H9 (cell line): ENCODE results near the gene CHST15. TPM values are rescaled to one million over a fixed set of nuclear protein-coding genes. Genes with fewer than 3 reads are reported as not detected.
A peak's percentile ranks its signal among the peaks of the same experiment; 100 is the strongest.

Experiments
- DNase-seq: peaks from one replicate; pipeline ENCODE4 v3.0.0-alpha.2; 2017
- H2AFZ ChIP-seq: one replicate; pipeline ENCODE4 v1.6.1; 2013; ENCODE audit warnings: mild to moderate bottlenecking, low read length, control low read depth, moderate library complexity
- H2AK5ac ChIP-seq: 2 replicates; pipeline ENCODE4 v1.6.1; 2013; ENCODE audit warnings: low read length, control low read depth, mixed read lengths; ENCODE audit not compliant: insufficient read length
- H2BK120ac ChIP-seq: one replicate; pipeline ENCODE4 v1.6.1; 2013; ENCODE audit warnings: low read depth, mild to moderate bottlenecking, low read length, control low read depth, inconsistent platforms; ENCODE audit not compliant: poor library complexity, severe bottlenecking
- H2BK12ac ChIP-seq: 2 replicates; pipeline ENCODE4 v1.6.1; 2013; ENCODE audit warnings: low read length, control low read depth, mixed read lengths, low read depth; ENCODE audit not compliant: insufficient read length
- H2BK15ac ChIP-seq: 2 replicates; pipeline ENCODE4 v1.6.1; 2013; ENCODE audit warnings: low read depth, low read length, control low read depth
- H2BK20ac ChIP-seq: one replicate; pipeline ENCODE4 v1.6.1; 2013; ENCODE audit warnings: low read depth, mild to moderate bottlenecking, low read length, control low read depth, inconsistent platforms; ENCODE audit not compliant: poor library complexity, severe bottlenecking
- H2BK5ac ChIP-seq: 2 replicates; pipeline ENCODE4 v1.6.1; 2013; ENCODE audit warnings: low read length, control low read depth, mixed read lengths; ENCODE audit not compliant: insufficient read length
- H3K14ac ChIP-seq: 2 replicates; pipeline ENCODE4 v1.6.1; 2013; ENCODE audit warnings: low read length, control low read depth; ENCODE audit not compliant: insufficient read depth
- H3K18ac ChIP-seq: 2 replicates; pipeline ENCODE4 v1.6.1; 2013; ENCODE audit warnings: low read depth, mild to moderate bottlenecking, mixed read lengths, low read length, control low read depth; ENCODE audit not compliant: insufficient read length
- H3K23ac ChIP-seq: 2 replicates; pipeline ENCODE4 v1.6.1; 2013; ENCODE audit warnings: low read length, control low read depth, mixed read lengths, low read depth; ENCODE audit not compliant: insufficient read length
- H3K23me2 ChIP-seq: 2 replicates; pipeline ENCODE4 v1.6.1; 2013; ENCODE audit warnings: low read depth, mild to moderate bottlenecking, mixed read lengths, low read length, control low read depth; ENCODE audit not compliant: insufficient read length, poor library complexity, severe bottlenecking
- H3K27ac ChIP-seq: 2 replicates; pipeline ENCODE4 v1.5.1; 2013; ENCODE audit warnings: low read length, control low read depth, mixed read lengths, low read depth; ENCODE audit not compliant: insufficient read length
- H3K27me3 ChIP-seq: 2 replicates; pipeline ENCODE4 v1.6.1; 2013; ENCODE audit warnings: low read length, control low read depth, inconsistent platforms; ENCODE audit not compliant: insufficient read depth
- H3K4ac ChIP-seq: 2 replicates; pipeline ENCODE4 v1.6.1; 2013; ENCODE audit warnings: low read depth, mild to moderate bottlenecking, control low read depth, inconsistent platforms, low read length, moderate library complexity
- H3K4me1 ChIP-seq: 2 replicates; pipeline ENCODE4 v1.6.1; 2013; ENCODE audit warnings: low read length, control low read depth, inconsistent platforms; ENCODE audit not compliant: insufficient read depth
- H3K4me2 ChIP-seq: 2 replicates; pipeline ENCODE4 v1.6.1; 2013; ENCODE audit warnings: low read length, control low read depth, mixed read lengths; ENCODE audit not compliant: insufficient read length, insufficient read depth
- H3K56ac ChIP-seq: 2 replicates; pipeline ENCODE4 v1.6.1; 2013; ENCODE audit warnings: low read depth, mild to moderate bottlenecking, mixed read lengths, low read length, control low read depth; ENCODE audit not compliant: insufficient read length
- H3K79me1 ChIP-seq: 2 replicates; pipeline ENCODE4 v1.6.1; 2013; ENCODE audit warnings: low read depth, mild to moderate bottlenecking, moderate library complexity, low read length, control low read depth, inconsistent platforms; ENCODE audit not compliant: insufficient read depth, poor library complexity, severe bottlenecking
- H3K79me2 ChIP-seq: 2 replicates; pipeline ENCODE4 v1.6.1; 2013; ENCODE audit warnings: low read length, control low read depth, inconsistent platforms; ENCODE audit not compliant: insufficient read depth
- H3K9ac ChIP-seq: 2 replicates; pipeline ENCODE4 v1.6.1; 2013; ENCODE audit warnings: low read length, control low read depth, mixed read lengths; ENCODE audit not compliant: insufficient read length; ENCODE audit errors: extremely low read depth
- H3K9me3 ChIP-seq: one replicate; pipeline ENCODE4 v1.6.1; 2013; ENCODE audit warnings: low read depth, low read length, inconsistent platforms; ENCODE audit not compliant: control insufficient read depth
- H3T11ph ChIP-seq: one replicate; pipeline ENCODE4 v1.6.1; 2013; ENCODE audit warnings: mild to moderate bottlenecking, low read length, control low read depth, inconsistent platforms
- H4K20me1 ChIP-seq: one replicate; pipeline ENCODE4 v1.6.1; 2013; ENCODE audit not compliant: control insufficient read depth, insufficient read length, insufficient read depth
- H4K5ac ChIP-seq: 2 replicates; pipeline ENCODE4 v1.6.1; 2013; ENCODE audit warnings: low read depth, mild to moderate bottlenecking, mixed read lengths, low read length, control low read depth; ENCODE audit not compliant: insufficient read length
- H4K8ac ChIP-seq: replicated peaks from 2 replicates; pipeline ENCODE4 v1.6.1; 2013; ENCODE audit warnings: low read length, control low read depth, mixed read lengths, low read depth; ENCODE audit not compliant: insufficient read length
- H4K91ac ChIP-seq: 2 replicates; pipeline ENCODE4 v1.6.1; 2013; ENCODE audit warnings: low read depth, mild to moderate bottlenecking, moderate library complexity, mixed read lengths, low read length, control low read depth; ENCODE audit not compliant: insufficient read length
- H3K27ac Mint-ChIP-seq, 3 experiments: 2 replicates in 2 of 3; 3 replicates in 1 of 3; pipeline ENCODE4 v1.8.0; 2020 to 2021; ENCODE audit warnings: mixed read lengths in 3 of 3, mild to moderate bottlenecking in 1 of 3, moderate library complexity in 1 of 3
- H3K27me3 Mint-ChIP-seq: 2 replicates; pipeline ENCODE4 v1.8.0; 2021; ENCODE audit warnings: low read depth, mild to moderate bottlenecking, moderate library complexity, mixed read lengths
- H3K36me3 Mint-ChIP-seq, 3 experiments: 2 replicates in 2 of 3; 3 replicates in 1 of 3; pipeline ENCODE4 v1.8.0; 2020 to 2021; ENCODE audit warnings: low read depth in 3 of 3, mixed read lengths in 3 of 3; ENCODE audit not compliant: insufficient read depth in 1 of 3
- H3K4me1 Mint-ChIP-seq, 2 experiments: 2 replicates each; pipeline ENCODE4 v1.8.0; 2020; ENCODE audit warnings: mixed read lengths in 2 of 2
- H3K4me3 Mint-ChIP-seq, 2 experiments: 2 replicates in 1 of 2; 3 replicates in 1 of 2; pipeline ENCODE4 v1.8.0; 2020 to 2021; ENCODE audit warnings: mild to moderate bottlenecking in 2 of 2, mixed read lengths in 2 of 2, moderate library complexity in 1 of 2
- H3K9me3 Mint-ChIP-seq, 2 experiments: 2 replicates in 1 of 2; 3 replicates in 1 of 2; pipeline ENCODE4 v1.8.0; 2020; ENCODE audit warnings: mild to moderate bottlenecking in 2 of 2, mixed read lengths in 2 of 2, moderate library complexity in 1 of 2
- WGBS: extraction: QIAGEN DNeasy Blood & Tissue Kit; methylation state at CpG from one replicate; pipeline ENCODE4 v1.1.7; 2013; ENCODE audit warnings: missing lambda C conversion rate, low lambda C conversion rate, mixed read lengths; ENCODE audit not compliant: insufficient read length; ENCODE audit errors: extremely low coverage; 5-methylcytosine and 5-hydroxymethylcytosine counted together
- total RNA-seq: library from RNA; stranded (reverse); gene quantifications from 2 replicates; pipeline ENCODE4 v1.2.1, GENCODE V29; 2021
- TF ChIP-seq, protein P1 (sequence below): fragments of 200-600 bp; sonication (generic); conservative IDR thresholded peaks from 3 replicates; pipeline ENCODE4 v1.8.0; 2021; ENCODE audit warnings: antibody characterized with exemption, mild to moderate bottlenecking

The CHST15 gene
- total RNA-seq, 1 experiment from 2014 or later: 8.7 TPM

GRCh38 chr10:123972481-123973401, 120.7 kb downstream of the CHST15 start:
- no peak overlapping the region for H3K18ac ChIP-seq
- H3K4me2 ChIP-seq: peak overlapping the region; percentile 41
- Mint-ChIP-seq H3K36me3 (peaks cover 0 to 6% (median 2%) of the 10 kb centered on the region in 3 experiments; a peak in 5 of 7 replicates), H3K27ac (no peak overlapping the region), H3K4me1 (peaks cover 23 to 36% of the 10 kb centered on the region in 2 experiments), H3K27me3 (peaks cover 78% of the 10 kb centered on the region), H3K4me3 (peak overlapping the region; percentile 67 to 85), H3K9me3 (peaks cover 9 to 17% of the 10 kb centered on the region in 2 experiments; a peak in 4 of 5 replicates)
- peaks cover 8% of the 10 kb centered on the region for H3K23me2 ChIP-seq
- H2AFZ ChIP-seq: no peak overlapping the region
- peaks cover 16% of the 10 kb centered on the region; the same call in 1 of the 2 replicates for H3K27me3 ChIP-seq
- H3K56ac ChIP-seq: no peak overlapping the region
- no peak overlapping the region for H4K5ac ChIP-seq
- no peak overlapping the region for H4K91ac ChIP-seq
- H2AK5ac ChIP-seq: no peak overlapping the region
- H2BK12ac ChIP-seq: no peak overlapping the region
- H2BK5ac ChIP-seq: no peak overlapping the region
- H3K79me2 ChIP-seq: no peaks in the 10 kb centered on the region
- H3K9ac ChIP-seq: no peak overlapping the region
- H3K79me1 ChIP-seq: no peaks in the 10 kb centered on the region
- no peak overlapping the region for H3K4ac ChIP-seq
- no peaks in the 10 kb centered on the region for H3K9me3 ChIP-seq
- H3K23ac ChIP-seq: no peak overlapping the region
- no peak overlapping the region for H2BK20ac ChIP-seq
- no peaks in the 10 kb centered on the region for H4K20me1 ChIP-seq
- H3T11ph ChIP-seq: no peak overlapping the region
- H4K8ac ChIP-seq: no peak overlapping the region
- no peak overlapping the region for H2BK120ac ChIP-seq
- H3K4me1 ChIP-seq: peaks cover 5% of the 10 kb centered on the region; the same call in 1 of the 2 replicates
- no peak overlapping the region for H3K14ac ChIP-seq
- no peak overlapping the region for H3K27ac ChIP-seq
- peak; percentile 84 for DNase-seq
- no peak overlapping the region for H2BK15ac ChIP-seq
- TF ChIP-seq, protein P1, sequence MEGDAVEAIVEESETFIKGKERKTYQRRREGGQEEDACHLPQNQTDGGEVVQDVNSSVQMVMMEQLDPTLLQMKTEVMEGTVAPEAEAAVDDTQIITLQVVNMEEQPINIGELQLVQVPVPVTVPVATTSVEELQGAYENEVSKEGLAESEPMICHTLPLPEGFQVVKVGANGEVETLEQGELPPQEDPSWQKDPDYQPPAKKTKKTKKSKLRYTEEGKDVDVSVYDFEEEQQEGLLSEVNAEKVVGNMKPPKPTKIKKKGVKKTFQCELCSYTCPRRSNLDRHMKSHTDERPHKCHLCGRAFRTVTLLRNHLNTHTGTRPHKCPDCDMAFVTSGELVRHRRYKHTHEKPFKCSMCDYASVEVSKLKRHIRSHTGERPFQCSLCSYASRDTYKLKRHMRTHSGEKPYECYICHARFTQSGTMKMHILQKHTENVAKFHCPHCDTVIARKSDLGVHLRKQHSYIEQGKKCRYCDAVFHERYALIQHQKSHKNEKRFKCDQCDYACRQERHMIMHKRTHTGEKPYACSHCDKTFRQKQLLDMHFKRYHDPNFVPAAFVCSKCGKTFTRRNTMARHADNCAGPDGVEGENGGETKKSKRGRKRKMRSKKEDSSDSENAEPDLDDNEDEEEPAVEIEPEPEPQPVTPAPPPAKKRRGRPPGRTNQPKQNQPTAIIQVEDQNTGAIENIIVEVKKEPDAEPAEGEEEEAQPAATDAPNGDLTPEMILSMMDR: peak; percentile 49; the same call in 2 of the 3 replicates
- WGBS: no CpG with 5 or more reads among the region's 62 CpGs
